Vagina (tissue), 2 donors: ENCODE results near the gene MPP1. TPM values are rescaled to one million over a fixed set of nuclear protein-coding genes. Genes with fewer than 3 reads are reported as not detected.

Experiments
- DNase-seq, 2 donors: peaks; one replicate each; pipeline ENCODE4 v3.0.0-alpha.2; 2017; ENCODE audit errors: extremely low spot score in 2 of 2
- H3K27ac ChIP-seq: fragments of 200-600 bp; sonication (generic); one replicate; pipeline ENCODE4 v1.5.1; 2019
- H3K27me3 ChIP-seq: fragments of 200-600 bp; sonication (generic); one replicate; pipeline ENCODE4 v1.5.1; 2019
- H3K36me3 ChIP-seq, 2 donors: fragments of 200-600 bp; sonication (generic); one replicate each; pipeline ENCODE4 v1.5.1; 2017 to 2019
- H3K4me1 ChIP-seq: fragments of 200-600 bp; sonication (generic); one replicate; pipeline ENCODE4 v1.5.1; 2019
- H3K4me3 ChIP-seq, 2 donors: fragments of 200-600 bp; sonication (generic); 1 replicate in 1 of 2; 2 replicates in 1 of 2; pipeline ENCODE4 v1.5.1; 2016 to 2019
- H3K9me3 ChIP-seq: fragments of 200-600 bp; sonication (generic); one replicate; pipeline ENCODE4 v1.5.1; 2019
- CTCF ChIP-seq, 3 experiments: fragments of 450-650 bp in 2 of 3; fragments of 200-600 bp in 1 of 3; sonication (generic) in 1 of 3; IDR thresholded peaks; one replicate each; pipeline ENCODE4 v1.5.1; 2017 to 2019; ENCODE audit warnings: antibody characterized with exemption in 3 of 3, mild to moderate bottlenecking in 2 of 3, moderate library complexity in 2 of 3
- POLR2A ChIP-seq, 2 donors: fragments of 450-650 bp; IDR thresholded peaks; one replicate each; pipeline ENCODE4 v1.6.1; 2017; ENCODE audit warnings: antibody characterized with exemption in 2 of 2, mild to moderate bottlenecking in 2 of 2, moderate library complexity in 2 of 2
- POLR2AphosphoS5 ChIP-seq, 2 donors: sonication (generic); formaldehyde crosslinking; IDR thresholded peaks; one replicate each; pipeline ENCODE4 v1.9.0; 2017; ENCODE audit warnings: antibody characterized with exemption in 2 of 2, mild to moderate bottlenecking in 2 of 2, low read depth in 1 of 2; ENCODE audit not compliant: insufficient read depth in 1 of 2
- intact Hi-C: fragments of 100-400 bp; cut with DNase I; formaldehyde crosslinking; loops from one replicate; pipeline ENCODE4 v1.15.1; 2023
- total RNA-seq: library from RNA; depleted of rRNA; stranded (reverse); fragments of >200 nt; gene quantifications from one replicate; pipeline ENCODE4 v1.2.3, GENCODE V29; 2016

MPP1 gene
- total RNA-seq, 1 donor from 2014 or later = 15.7 TPM

GRCh38 chrX:154800478-154801210 is 4.6 kb downstream of the MPP1 start:
- Histone ChIP-seq H3K9me3 (no peaks in the 10 kb centered on the region), H3K27ac (no peak overlapping the region), H3K27me3 (no peaks in the 10 kb centered on the region), H3K36me3 (no peaks in the 10 kb centered on the region), H3K4me3 (no peak overlapping the region), H3K4me1 (peaks cover 9% of the 10 kb centered on the region)
- no peak for DNase-seq
- TF ChIP-seq POLR2A (IDR thresholded peaks at IDR 0.05) = no peak
- TF ChIP-seq CTCF (IDR thresholded peaks at IDR 0.05) = no peak
- TF ChIP-seq POLR2AphosphoS5 (IDR thresholded peaks at IDR 0.05; ENCODE audit: insufficient read depth in 1 of 2, low read depth in 1 of 2) = no peak
- intact Hi-C loops = no loop called here

DNA sequence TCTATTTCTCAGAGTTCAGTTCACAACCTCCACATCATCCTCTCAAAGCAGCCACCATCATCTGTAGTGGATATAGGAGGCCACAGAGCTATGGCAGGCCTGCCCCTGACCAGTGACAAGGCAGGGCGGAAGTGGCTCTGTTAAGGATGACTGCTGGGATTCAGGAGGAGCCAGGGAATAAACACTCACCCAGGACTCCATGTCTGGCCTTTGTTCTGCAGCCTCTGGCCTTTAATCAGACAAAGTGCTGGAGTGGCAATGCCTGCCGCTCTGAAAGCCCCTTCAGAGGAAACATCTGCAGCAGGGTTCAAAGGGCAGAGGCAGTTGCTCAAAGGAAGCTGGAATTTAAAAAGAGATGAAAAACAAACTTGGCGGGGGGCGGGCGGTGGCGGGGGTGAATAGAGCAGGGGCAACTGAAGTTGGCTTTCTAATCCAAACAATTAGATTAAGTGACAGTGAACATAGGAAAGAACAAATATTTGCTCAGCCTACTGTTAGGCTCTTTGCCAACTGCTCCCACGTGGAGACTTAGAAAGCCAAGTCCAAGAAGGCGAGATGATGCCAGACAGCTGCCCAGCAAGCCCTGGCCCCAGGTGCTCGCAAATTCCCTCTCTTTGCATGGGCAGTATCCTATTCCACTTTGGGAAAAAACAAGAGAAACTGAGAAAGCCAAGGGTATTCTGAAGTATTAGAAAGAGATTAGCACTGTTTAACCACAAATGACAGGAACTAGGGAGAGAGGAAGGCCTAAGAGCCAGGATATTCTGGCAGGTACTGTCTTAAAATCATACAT is 5.5 kb downstream of the MPP1 start:
- H3K27ac ChIP-seq = no peak overlapping the region
- no peak for DNase-seq
- TF ChIP-seq POLR2AphosphoS5 (IDR thresholded peaks at IDR 0.05; ENCODE audit: insufficient read depth in 1 of 2, low read depth in 1 of 2) (no peak), CTCF (IDR thresholded peaks at IDR 0.05) (no peak), POLR2A (IDR thresholded peaks at IDR 0.05) (no peak)
- H3K9me3 ChIP-seq = no peaks in the 10 kb centered on the region
- H3K4me1 ChIP-seq = peaks cover 8% of the 10 kb centered on the region
- H3K27me3 ChIP-seq = no peaks in the 10 kb centered on the region
- H3K36me3 ChIP-seq = no peaks in the 10 kb centered on the region
- intact Hi-C loops = no loop called here
- no peak overlapping the region for H3K4me3 ChIP-seq

DNA sequence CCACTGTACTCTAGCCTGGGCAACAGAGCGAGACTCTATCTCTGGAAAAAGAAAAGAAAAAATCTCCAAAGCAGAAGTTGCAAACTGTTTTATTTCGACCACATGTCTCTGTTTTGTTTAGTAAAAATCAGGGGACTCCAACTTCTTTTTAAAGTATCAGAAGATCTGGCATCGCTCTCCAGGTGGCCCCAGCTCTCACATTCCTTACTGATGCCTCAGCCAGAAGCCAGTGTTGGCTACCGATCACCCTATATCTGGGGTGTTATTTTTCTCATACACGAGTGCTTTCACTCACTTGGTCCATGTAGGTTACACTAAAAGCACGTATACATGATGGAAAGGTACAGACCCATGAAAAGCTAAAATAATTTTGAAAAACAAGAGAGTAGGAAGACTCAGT is 8.3 kb downstream of the MPP1 start:
- Histone ChIP-seq H3K4me1 (no peaks in the 10 kb centered on the region), H3K27me3 (no peaks in the 10 kb centered on the region), H3K4me3 (no peak overlapping the region), H3K27ac (no peak overlapping the region), H3K36me3 (no peaks in the 10 kb centered on the region), H3K9me3 (no peaks in the 10 kb centered on the region)
- intact Hi-C loops = no loop called here
- no peak for DNase-seq
- TF ChIP-seq CTCF (IDR thresholded peaks at IDR 0.05) = no peak
- TF ChIP-seq POLR2AphosphoS5 (IDR thresholded peaks at IDR 0.05; ENCODE audit: insufficient read depth in 1 of 2, low read depth in 1 of 2) = no peak
- TF ChIP-seq POLR2A (IDR thresholded peaks at IDR 0.05) = no peak

DNA sequence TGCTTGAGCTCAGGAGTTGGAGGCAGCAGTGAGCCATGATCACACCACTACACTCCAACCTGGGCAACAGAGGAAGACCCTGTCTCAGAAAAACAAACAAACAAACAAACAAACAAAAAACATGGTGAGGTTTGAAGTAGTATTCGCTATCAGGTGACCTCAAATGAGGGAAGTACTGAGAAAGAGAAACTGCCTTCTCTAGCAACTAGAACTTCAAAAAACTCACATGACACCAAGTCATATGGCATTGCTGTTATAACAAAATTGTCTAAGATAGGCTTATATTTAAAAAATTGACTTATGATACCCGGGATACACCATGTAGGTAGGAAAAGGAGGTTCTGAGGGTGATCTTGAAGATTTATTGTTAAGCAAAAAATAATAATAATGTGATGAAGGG is 10.3 kb downstream of the MPP1 start:
- no peaks in the 10 kb centered on the region for H3K36me3 ChIP-seq
- no peak overlapping the region for H3K4me3 ChIP-seq
- TF ChIP-seq POLR2A (IDR thresholded peaks at IDR 0.05) = no peak
- no peak for TF ChIP-seq CTCF (IDR thresholded peaks at IDR 0.05)
- no peak for TF ChIP-seq POLR2AphosphoS5 (IDR thresholded peaks at IDR 0.05; ENCODE audit: insufficient read depth in 1 of 2, low read depth in 1 of 2)
- no peaks in the 10 kb centered on the region for H3K9me3 ChIP-seq
- intact Hi-C loops = no loop called here
- no peak for DNase-seq
- H3K27me3 ChIP-seq = no peaks in the 10 kb centered on the region
- H3K4me1 ChIP-seq = no peaks in the 10 kb centered on the region
- H3K27ac ChIP-seq = no peak overlapping the region
